ENCODE measurements around the gene TOGARAM2. TPM values are rescaled to one million over a fixed set of nuclear protein-coding genes. Genes with fewer than 3 reads are reported as not detected.

TOGARAM2 gene
- total RNA-seq: 0.69 TPM

GRCh38 chr2:28981016-28981441 is at the start of gene TOGARAM2:
TOGARAM2 (plus strand) TSS chr2:28981298; CDS start chr2:28994835, 13,537 bp downstream.
- no peak for DNase-seq

DNA sequence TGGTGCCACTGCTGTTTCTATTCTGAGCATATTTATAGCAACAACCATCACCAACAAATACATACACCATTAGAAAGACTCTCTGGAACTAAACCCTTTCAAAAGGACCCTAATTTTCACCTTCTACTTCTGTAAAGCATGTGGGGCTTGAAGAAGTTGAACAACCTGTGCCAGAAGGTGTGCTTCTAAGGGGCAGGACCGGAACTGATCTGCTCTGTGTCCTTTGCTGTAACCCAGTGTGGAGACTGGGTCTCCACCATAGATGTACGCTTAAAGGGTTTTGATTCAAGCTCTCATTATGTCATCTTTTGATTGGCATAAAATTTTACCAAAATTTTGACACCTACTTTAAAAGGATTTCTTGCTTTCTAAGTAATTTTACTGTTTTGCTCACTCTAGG is 46.3 kb upstream of the TOGARAM2 start:
- no peak for DNase-seq

GRCh38 chr2:28941008-28941407 is 40.1 kb upstream of the TOGARAM2 start:
- no peak for DNase-seq

DNA sequence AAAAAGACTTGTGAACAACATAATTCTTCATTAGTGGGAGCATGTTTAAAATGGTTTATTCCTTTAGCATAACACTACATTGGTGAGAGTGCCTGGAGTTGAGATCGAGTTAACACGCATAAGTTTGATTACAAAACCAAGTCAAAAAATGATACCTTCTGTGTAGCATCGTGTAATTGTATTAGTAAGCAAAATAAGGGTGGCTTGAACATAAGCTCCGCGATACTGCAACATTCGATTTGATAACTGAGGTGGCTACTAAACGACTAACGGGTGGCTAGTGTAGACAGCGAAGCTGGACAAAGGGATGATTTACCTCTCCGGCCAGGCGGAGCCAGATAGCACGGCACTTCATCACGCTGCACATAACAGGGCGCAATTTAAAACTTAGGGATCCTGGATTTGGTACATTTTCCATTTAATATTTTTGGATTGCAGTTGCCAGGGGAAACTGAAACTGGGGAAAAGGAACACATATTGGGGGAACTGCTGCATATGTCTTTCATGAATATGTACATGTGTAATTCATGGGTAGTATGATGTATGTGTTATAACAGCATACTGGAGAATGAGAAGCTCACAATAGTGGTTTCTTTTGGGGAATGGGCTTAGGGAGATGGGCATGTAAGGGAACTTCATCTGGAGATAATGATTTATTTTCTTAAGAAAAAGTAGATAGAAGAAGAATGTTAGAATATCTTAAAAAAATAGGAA is 36.4 kb upstream of the TOGARAM2 start:
- DNase-seq: no peak

GRCh38 chr2:28948160-28948559 is 32.9 kb upstream of the TOGARAM2 start:
- no peak for DNase-seq

- DNase-seq: no peak
Observed at GRCh38 chr2:28949190-28949589, 31.9 kb upstream of the TOGARAM2 start.

DNA sequence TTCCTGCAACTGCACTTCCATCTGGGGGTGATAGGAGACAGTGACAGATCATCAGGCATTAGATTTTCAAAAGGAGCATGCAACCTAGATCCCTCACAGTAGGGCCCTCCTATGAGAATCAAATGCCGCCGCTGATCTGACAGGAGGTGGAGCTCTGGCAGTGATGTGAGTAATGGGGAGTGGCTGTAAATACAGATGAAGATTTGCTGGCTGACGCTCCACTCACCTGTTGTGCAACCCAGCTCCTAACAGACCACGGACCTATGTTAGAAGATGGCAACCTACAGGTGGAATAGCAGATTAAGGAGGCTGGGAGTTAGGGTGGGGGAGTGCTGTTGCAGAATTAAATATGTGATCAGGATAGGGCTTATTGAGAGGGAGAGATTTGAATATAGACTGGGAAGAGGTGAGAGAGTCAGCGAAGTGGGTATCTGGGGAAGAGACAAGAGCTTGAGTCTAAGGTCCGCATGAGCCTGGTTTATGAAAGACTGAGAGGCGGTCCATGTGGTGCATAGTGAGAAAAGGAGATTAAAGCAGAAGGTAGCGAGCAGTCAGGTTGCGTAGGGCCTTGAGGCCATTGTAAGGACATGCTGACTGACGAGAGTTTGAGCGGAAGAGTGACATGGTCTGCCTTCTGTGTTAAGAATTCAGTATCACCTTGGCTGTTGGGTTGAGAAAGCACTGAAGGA is 31.3 kb upstream of the TOGARAM2 start:
- DNase-seq: no peak

- no peak for DNase-seq
Observed at GRCh38 chr2:28950941-28951630, 30.0 kb upstream of the TOGARAM2 start.

GRCh38 chr2:28951910-28952835 is 28.9 kb upstream of the TOGARAM2 start:
- no peak for DNase-seq

GRCh38 chr2:28952836-28953211 is 28.3 kb upstream of the TOGARAM2 start:
- no peak for DNase-seq

- DNase-seq: no peak
Observed at GRCh38 chr2:28955467-28955866, 25.6 kb upstream of the TOGARAM2 start.

- no peak for DNase-seq
Observed at GRCh38 chr2:28956415-28956826, 24.7 kb upstream of the TOGARAM2 start.

- no peak for DNase-seq
Observed at GRCh38 chr2:28956890-28957289, 24.2 kb upstream of the TOGARAM2 start.

GRCh38 chr2:28958689-28959088 is 22.4 kb upstream of the TOGARAM2 start:
- peak; percentile 37 for DNase-seq

GRCh38 chr2:28960401-28960800 is 20.7 kb upstream of the TOGARAM2 start:
- no peak for DNase-seq

DNA sequence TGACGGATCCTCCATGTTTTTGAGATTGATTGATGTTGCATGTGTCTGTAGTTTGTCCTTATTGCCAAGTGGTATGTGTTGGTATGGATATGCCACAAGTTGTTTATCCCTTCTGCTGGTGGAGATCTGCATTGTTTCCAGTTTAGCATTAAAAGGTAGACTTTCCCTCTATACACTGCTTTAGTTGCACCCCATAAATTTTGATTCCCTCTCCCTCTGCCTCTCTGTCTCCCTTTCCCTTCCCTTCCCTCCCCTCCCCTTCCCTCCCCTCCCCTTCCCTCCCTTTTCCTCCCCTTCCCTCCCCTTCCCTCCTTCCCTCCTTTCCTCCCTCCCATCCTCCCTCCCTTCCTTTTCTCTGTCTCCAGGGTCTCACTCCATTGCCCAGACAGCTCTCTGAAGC is 18.6 kb upstream of the TOGARAM2 start:
- no peak for DNase-seq

DNA sequence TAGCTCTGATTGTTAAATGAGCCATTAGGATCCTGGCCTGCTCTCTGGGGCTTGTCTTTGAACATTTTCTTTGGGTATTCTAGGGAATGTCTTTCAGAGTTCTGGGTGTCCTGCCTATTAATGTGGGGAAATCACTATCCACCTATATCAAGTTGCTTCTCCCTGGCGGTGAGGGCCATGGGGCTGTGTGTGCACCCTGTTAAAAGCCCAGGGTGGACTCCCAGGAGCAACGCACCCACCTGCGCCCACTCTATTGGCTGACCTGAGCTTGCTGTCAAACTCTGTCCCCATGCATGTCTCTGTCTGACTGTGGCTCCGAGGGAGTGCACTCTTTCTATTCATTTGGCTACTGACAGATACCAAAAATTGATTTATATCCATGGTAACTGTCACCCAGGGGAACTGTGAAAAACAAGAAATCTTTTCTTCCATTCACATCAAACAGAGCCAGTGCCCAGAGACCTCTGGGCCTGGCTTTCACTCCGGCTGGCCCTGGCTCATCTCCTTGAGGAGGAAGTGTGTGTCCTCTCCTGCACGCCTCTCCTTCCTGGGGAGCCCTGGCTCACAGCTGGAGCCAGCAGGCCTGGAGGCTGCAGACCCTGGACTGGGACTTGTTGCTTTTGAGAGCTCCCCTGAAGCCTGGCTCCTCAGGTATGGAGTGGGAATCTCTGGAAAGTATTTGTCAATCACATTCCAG is 10.5 kb upstream of the TOGARAM2 start:
- DNase-seq: no peak

DNA sequence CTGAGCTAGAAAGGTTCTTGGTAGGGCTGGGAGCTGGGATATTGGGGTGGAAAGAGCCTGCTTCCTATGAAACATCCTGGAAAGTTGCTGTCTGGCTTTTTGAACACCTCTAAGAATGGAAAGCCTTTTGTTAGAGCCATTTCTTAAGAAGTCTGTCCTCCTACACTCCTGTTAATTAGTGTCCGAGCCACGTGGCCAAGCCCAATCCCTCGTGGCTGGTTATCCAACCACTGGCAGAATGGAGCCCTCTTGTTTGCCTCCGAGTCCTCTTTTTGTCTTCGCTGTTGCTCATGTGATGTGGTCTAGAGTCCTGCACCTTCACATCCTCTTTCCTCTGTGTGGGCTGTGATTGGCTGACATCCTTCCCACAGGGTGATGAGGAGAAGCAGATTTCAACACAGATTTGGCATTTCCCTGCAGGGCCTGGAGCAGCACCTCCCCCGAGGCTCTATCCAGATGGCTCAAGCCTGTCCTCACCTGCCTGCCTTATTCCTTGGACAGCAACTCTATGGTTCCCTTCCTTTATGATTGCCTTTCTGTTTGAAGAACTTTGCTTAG is 8.2 kb upstream of the TOGARAM2 start:
- DNase-seq: no peak

DNA sequence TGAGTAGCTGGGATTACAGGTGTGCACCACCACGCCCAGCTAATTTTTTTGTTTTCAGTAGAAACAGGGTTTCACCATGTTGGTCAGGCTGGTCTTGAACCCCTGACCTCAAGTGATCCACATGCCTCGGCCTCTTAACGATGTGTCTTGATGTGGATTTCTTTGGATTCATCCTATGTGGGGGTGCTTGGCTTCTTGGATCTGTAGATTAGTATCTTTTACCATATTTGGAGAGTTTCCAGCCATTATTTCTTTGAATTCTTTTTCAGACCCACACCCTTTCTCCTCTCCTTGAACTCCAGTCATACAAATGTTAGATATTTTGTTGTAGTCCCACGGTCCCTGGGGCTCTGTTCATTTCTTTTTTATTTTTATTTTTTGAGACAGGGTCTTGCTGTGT is 6.8 kb upstream of the TOGARAM2 start:
- no peak for DNase-seq

DNA sequence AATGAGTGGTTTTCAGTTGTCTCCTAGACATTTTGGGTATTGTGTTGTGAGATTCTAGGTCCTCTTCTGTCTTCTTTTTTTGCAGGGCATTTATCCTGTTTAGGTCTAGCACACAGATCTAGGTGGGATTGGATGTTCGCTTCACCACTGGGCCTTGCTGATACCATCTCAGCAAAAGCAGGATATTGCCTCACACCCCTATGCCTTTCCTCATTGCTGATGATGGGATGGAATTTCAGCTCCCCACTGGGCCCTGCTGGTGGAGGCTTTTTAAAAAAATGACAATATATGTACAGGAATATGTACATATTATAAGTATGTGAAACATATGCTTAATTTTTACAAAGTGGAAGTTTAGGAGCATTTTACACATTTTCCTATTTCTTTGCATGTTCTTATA is 5.4 kb upstream of the TOGARAM2 start:
- DNase-seq: no peak

DNA sequence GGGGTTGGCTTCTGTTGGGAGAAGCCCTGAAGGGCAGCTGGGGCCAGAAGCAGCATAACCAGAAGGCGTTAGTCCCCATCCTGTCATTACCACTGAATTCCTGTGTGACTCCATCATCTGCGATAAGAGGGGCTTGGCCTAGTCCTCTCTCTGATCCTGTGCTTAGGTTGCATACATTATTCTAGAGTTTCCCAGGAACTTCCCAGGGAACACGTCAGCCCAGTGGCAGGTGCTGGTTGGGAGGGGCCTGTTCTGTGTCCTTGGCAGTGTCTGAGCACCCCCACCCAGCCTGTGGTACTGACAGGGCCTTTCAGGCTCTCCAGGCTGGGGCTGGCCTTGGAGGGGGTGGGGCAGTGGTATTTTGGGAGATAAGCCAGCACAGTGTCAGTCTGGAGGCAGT is 4.5 kb upstream of the TOGARAM2 start:
- no peak for DNase-seq
